PC-9 (cell line): Measurements from ENCODE around the gene RCC1.

Source experiments
- CTCF ChIP-seq: fragments of 200-600 bp; sonication (generic); conservative IDR thresholded peaks from 2 replicates; pipeline ENCODE4 v1.6.1; 2017; ENCODE audit warnings: mixed run types, antibody characterized with exemption, mild to moderate bottlenecking, moderate library complexity
- EZH2 ChIP-seq: fragments of 200-600 bp; sonication (generic); IDR thresholded peaks from 2 replicates; pipeline ENCODE4 v1.8.0; 2017; ENCODE audit warnings: antibody characterized with exemption, low read depth

- TF ChIP-seq CTCF (no peak), EZH2 (no peak)
Observed at GRCh38 chr1:28482702-28483101, 23.1 kb upstream of the RCC1 start.
